Spleen (tissue), 11 donors: Measurements from ENCODE around the gene NBPF12. TPM values are rescaled to one million over a fixed set of nuclear protein-coding genes. Genes with fewer than 3 reads are reported as not detected.
"Not testable (repeated sequence)": the region's sequence is repeated elsewhere in the genome, so short reads cannot be mapped to it uniquely, and the experiment has no call there.

Experiments used
- DNase-seq: peaks from one replicate; pipeline ENCODE4 v3.0.0-alpha.2; 2020
- H3K27ac ChIP-seq, 8 donors: fragments of 200-600 bp; sonication (generic) in 7 of 8; 1 replicate in 4 of 8; 2 replicates in 4 of 8; pipeline versions ENCODE4 v1.5.0 to v1.8.0; 2016 to 2021; ENCODE audit warnings: inconsistent platforms in 4 of 8, mild to moderate bottlenecking in 4 of 8, moderate library complexity in 1 of 8
- H3K27me3 ChIP-seq, 7 donors: fragments of 200-600 bp; sonication (generic) in 6 of 7; replicated peaks in 1 of 7; 1 replicate in 4 of 7; 2 replicates in 3 of 7; pipeline versions ENCODE4 v1.5.0 to v1.8.0; 2016 to 2021; ENCODE audit warnings: inconsistent platforms in 3 of 7, mild to moderate bottlenecking in 1 of 7
- H3K36me3 ChIP-seq, 6 donors: fragments of 200-600 bp; sonication (generic) in 5 of 6; 1 replicate in 4 of 6; 2 replicates in 2 of 6; pipeline versions ENCODE4 v1.5.0 to v1.8.0; 2016 to 2021; ENCODE audit warnings: inconsistent platforms in 2 of 6
- H3K4me1 ChIP-seq, 6 donors: fragments of 200-600 bp; sonication (generic) in 5 of 6; 1 replicate in 3 of 6; 2 replicates in 3 of 6; pipeline versions ENCODE4 v1.5.0 to v1.8.0; 2016 to 2021; ENCODE audit warnings: inconsistent platforms in 3 of 6
- H3K4me3 ChIP-seq, 8 donors: fragments of 200-600 bp; sonication (generic) in 7 of 8; 1 replicate in 4 of 8; 2 replicates in 4 of 8; pipeline versions ENCODE4 v1.5.0 to v1.8.0; 2016 to 2021; ENCODE audit warnings: inconsistent platforms in 4 of 8, mild to moderate bottlenecking in 4 of 8, moderate library complexity in 2 of 8
- H3K9me3 ChIP-seq, 8 donors: fragments of 200-600 bp; sonication (generic) in 7 of 8; 1 replicate in 4 of 8; 2 replicates in 4 of 8; pipeline versions ENCODE4 v1.5.0 to v1.8.0; 2016 to 2021; ENCODE audit warnings: inconsistent platforms in 4 of 8
- POLR2A ChIP-seq, 3 donors: fragments of 450-650 bp; IDR thresholded peaks; one replicate each; pipeline ENCODE4 v1.5.1; 2017; ENCODE audit warnings: antibody characterized with exemption in 3 of 3, mild to moderate bottlenecking in 1 of 3
- POLR2AphosphoS5 ChIP-seq, 3 donors: sonication (generic); formaldehyde crosslinking; IDR thresholded peaks; one replicate each; pipeline ENCODE4 v1.5.1; 2017; ENCODE audit warnings: antibody characterized with exemption in 3 of 3
- WGBS, 5 donors: extraction: QIAGEN DNeasy Blood & Tissue Kit in 3 of 5; methylation state at CpG; one replicate each; pipeline versions ENCODE4 v1.1.5 to v1.1.7; 2013 to 2018; 5-methylcytosine and 5-hydroxymethylcytosine counted together
- intact Hi-C: fragments of 100-400 bp; cut with DNase I; formaldehyde crosslinking; loops from one replicate; pipeline ENCODE4 v1.15.0; 2023; ENCODE audit warnings: low total_unique reads
- polyA plus RNA-seq, 3 donors: library from polyadenylated mRNA; stranded (reverse); fragments of 200-250 nt; gene quantifications; one replicate each; pipeline ENCODE4 v1.2.1, GENCODE V29; 2013
- total RNA-seq, 7 donors: library from RNA; depleted of rRNA in 3 of 7; stranded (reverse); fragments of >200 nt in 3 of 7; fragmentation: NEBNext Ultra II Directional in 4 of 7; extraction: Animal tissue kit (Norgen Biotek cat#: 25700) in 4 of 7; gene quantifications; one replicate each; pipeline versions ENCODE4 v1.1.0 to v1.2.1, GENCODE V29; 2016 to 2021
- TF ChIP-seq, protein P1 (sequence below), 11 experiments: fragments of 200-600 bp in 7 of 11; fragments of 450-650 bp in 4 of 11; sonication (generic) in 4 of 11; IDR thresholded peaks in 8 of 11; conservative IDR thresholded peaks in 3 of 11; 1 replicate in 7 of 11; 2 replicates in 4 of 11; pipeline versions ENCODE4 v1.4.0 to v1.8.0; 2016 to 2021; ENCODE audit warnings: antibody characterized with exemption in 11 of 11, inconsistent platforms in 4 of 11, mild to moderate bottlenecking in 1 of 11
- donor health status: healthy with polysubstance abuse.
- donor health status: DM: no; HTN: no; CAD: no; lungs with moderate emphysema.
- donor health status: DM: no; HTN: no; CAD: no.
- donor health status: Bipolar disorder and iron deficiency.
- donor health status: healthy.
- donor health status: DM: no; HTN: no; CAD: no.
- donor health status: DM: yes; HTN: yes; CAD: no.

NBPF12 gene
- total and polyA plus RNA-seq, 10 donors: 6.7 to 34.0 (median 18.2) TPM

DNA sequence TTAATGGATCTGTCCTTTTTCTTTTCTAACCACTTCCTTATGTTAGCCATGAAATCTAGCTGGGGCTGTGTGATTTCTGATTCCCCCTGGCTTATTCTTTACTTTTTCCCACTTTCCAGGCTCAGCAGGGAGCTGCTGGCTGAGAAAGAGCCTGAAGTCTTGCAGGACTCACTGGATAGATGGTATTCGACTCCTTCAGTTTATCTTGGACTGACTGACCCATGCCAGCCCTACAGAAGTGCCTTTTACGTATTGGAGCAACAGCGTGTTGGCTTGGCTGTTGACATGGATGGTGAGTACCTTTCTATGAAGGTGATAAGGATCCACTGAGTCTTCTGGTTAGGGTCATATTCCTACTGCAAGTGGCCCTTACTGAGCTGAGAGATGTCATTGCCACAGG lies 51.3 kb downstream of the NBPF12 start:
- intact Hi-C loops, H3K27me3 ChIP-seq, DNase-seq, H3K4me3 ChIP-seq, H3K27ac ChIP-seq, H3K4me1 ChIP-seq, H3K9me3 ChIP-seq: not testable (repeated sequence)
- H3K36me3 ChIP-seq: peaks cover 0 to 40% (median 6%) of the 10 kb centered on the region in 6 donors
- WGBS, 5 donors: 94 to 99% (median 95%) methylated on average over 3 of the region's 3 CpGs
- TF ChIP-seq POLR2AphosphoS5 (IDR thresholded peaks at IDR 0.05): peak in 1 of 3 donors; percentile 25

DNA sequence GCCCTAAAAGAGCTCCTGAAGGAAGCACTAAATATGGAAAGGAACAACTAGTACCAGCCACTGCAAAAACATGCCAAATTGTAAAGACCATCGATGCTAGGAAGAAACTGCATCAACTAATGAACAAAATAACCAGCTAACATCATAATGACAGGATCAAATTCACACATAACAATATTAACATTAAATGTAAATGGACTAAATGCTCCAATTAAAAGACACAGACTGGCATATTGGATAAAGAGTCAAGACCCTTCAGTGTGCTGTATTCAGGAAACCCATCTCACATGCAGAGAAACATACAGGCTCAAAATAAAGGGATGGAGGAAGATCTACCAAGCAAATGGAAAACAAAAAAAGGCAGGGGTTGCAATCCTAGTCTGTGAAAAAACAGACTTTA lies 70.4 kb downstream of the NBPF12 start:
- H3K27me3 ChIP-seq, intact Hi-C loops, H3K4me3 ChIP-seq, H3K27ac ChIP-seq, H3K4me1 ChIP-seq, H3K36me3 ChIP-seq, DNase-seq: not testable (repeated sequence)
- 75 to 100% (median 86%) methylated on average over 1 of the region's 1 CpG; no CpG with 5 or more reads in 1 of the 5 donors for WGBS, 5 donors
- peaks cover 0 to 13% (median 5%) of the 10 kb centered on the region in 8 donors for H3K9me3 ChIP-seq

DNA sequence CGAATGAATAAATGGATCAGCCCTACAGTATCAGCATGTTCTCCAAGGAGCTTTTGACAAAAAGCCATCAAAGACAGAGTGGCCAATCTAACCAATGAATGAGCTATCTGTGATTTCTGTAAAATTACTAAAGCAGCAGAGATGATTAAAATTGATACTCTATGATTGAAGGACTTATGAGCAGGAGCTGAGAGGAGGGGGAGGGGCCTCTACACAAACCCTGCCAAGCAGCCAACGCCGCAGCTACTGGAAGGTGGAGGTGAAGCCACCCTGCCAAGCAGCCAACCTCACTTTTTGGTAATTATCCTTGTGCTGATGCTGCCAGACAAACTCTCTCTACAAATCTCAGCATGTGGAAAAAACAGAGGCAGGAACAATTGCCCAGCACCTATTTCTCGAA lies 88.9 kb downstream of the NBPF12 start:
- H3K9me3 ChIP-seq, H3K4me3 ChIP-seq, H3K27ac ChIP-seq, H3K4me1 ChIP-seq, H3K27me3 ChIP-seq, H3K36me3 ChIP-seq, DNase-seq, intact Hi-C loops: not testable (repeated sequence)
- WGBS, 5 donors: 61 to 90% (median 73%) methylated on average over 4 of the region's 4 CpGs

DNA sequence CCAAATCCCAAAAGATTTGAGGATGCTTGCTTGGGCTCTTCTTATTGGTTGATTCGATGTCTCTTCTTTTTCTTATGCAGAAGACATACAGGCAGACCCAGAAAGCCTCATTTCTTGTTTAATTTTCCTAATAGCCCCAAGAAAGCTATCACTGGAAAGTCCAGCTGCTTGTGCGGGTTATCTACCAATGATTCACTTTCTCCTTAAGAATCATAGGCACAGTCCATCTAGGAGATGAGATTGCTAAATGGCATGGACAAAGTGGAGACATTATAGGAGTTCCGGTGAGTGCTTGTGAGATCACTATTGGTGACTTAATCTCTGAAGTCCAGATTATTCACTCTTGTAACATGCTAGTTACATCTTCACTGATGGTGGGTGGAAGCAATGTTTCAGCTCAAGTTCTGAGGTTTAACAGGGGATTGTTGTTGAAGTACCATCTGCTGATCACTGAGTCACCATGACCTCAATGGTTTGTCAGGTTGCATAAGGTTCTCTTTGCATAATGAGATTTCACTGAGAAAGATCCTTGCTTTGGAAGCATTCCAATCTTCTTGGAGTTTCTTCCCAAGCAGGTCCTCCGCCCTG lies 92.0 kb downstream of the NBPF12 start:
- H3K4me3 ChIP-seq, intact Hi-C loops, H3K4me1 ChIP-seq, H3K27ac ChIP-seq, DNase-seq, H3K27me3 ChIP-seq, H3K9me3 ChIP-seq, H3K36me3 ChIP-seq: not testable (repeated sequence)
- 56 to 91% (median 68%) methylated on average over 2 to 4 of the region's 4 CpGs for WGBS, 5 donors

DNA sequence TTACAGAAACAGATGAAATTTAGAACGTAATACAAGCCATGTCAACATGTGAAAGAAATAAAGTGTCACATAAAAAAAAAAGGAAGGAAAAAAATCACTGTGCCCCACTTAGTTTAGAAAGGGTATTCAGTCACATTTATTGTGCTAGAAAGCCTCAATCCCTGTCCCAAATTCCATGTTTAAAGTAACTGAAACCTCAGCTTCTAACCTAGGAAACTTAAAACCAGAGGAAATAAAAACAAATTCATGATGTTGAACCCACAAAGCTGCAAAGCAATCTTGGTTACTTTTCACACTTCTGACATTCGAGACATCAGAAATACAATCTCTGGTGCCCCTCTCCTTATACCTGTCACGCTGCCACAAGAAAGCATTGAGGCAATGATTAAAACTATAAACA lies 101.8 kb downstream of the NBPF12 start:
- intact Hi-C loops: no loop called here
- Histone ChIP-seq H3K36me3 (no peaks in the 10 kb centered on the region), H3K9me3 (no peaks in the 10 kb centered on the region), H3K4me1 (peaks cover 0 to 9% (median 0%) of the 10 kb centered on the region in 6 donors), H3K27me3 (no peaks in the 10 kb centered on the region), H3K27ac (no peak overlapping the region), H3K4me3 (no peak overlapping the region)
- WGBS, 5 donors: 71 to 83% (median 77%) methylated on average over 3 of the region's 3 CpGs
- no peak for TF ChIP-seq POLR2A (IDR thresholded peaks at IDR 0.05)
- TF ChIP-seq, protein P1, sequence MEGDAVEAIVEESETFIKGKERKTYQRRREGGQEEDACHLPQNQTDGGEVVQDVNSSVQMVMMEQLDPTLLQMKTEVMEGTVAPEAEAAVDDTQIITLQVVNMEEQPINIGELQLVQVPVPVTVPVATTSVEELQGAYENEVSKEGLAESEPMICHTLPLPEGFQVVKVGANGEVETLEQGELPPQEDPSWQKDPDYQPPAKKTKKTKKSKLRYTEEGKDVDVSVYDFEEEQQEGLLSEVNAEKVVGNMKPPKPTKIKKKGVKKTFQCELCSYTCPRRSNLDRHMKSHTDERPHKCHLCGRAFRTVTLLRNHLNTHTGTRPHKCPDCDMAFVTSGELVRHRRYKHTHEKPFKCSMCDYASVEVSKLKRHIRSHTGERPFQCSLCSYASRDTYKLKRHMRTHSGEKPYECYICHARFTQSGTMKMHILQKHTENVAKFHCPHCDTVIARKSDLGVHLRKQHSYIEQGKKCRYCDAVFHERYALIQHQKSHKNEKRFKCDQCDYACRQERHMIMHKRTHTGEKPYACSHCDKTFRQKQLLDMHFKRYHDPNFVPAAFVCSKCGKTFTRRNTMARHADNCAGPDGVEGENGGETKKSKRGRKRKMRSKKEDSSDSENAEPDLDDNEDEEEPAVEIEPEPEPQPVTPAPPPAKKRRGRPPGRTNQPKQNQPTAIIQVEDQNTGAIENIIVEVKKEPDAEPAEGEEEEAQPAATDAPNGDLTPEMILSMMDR (IDR thresholded peaks at IDR 0.05 in 8 of 11, conservative IDR thresholded peaks at IDR 0.05 in 3 of 11): no peak
- no peak for TF ChIP-seq POLR2AphosphoS5 (IDR thresholded peaks at IDR 0.05)
- no peak for DNase-seq

DNA sequence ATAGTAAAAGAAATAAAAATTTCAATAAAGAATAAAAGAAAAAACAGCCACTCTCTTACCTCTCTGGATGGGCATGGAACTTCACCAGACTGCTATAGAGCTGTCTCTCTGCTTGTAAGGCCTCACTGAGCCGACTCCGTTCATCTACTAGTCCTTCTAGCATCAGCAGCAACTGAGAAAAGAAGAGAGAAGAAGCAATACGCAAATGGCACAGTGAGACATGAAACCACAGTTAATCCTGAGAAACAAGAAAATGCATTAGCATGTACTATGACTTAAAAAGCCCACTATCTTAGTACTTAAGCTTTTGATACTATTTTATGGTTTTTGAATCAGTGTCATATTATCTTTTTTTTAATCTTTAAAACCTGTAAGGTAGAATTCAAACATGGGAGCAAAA lies 104.8 kb downstream of the NBPF12 start:
- intact Hi-C loops: not testable (repeated sequence)
- H3K4me1 ChIP-seq: peaks cover 0 to 29% (median 3%) of the 10 kb centered on the region in 6 donors
- 62 to 67% (median 63%) methylated on average over 3 of the region's 3 CpGs for WGBS, 5 donors

DNA sequence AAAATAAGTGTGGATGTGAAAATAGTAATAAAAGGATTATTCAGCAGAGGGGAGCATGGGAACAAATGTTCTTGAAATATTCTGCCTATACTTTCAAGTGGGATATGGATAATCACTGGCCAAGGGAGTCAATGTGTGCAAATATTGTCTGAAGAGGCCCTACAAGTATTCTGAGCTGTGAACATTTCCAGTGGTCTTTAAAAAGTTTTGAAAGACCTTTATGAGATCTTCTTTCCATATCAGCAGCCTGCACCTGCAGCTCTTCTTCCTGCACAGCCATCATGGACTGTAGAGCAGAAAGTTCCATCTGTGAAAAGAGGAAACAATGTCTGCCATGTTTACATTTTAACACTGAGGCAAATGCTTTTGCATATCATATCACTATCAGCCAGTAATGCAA lies 106.4 kb downstream of the NBPF12 start:
- DNase-seq, H3K9me3 ChIP-seq, H3K4me3 ChIP-seq, intact Hi-C loops, H3K27me3 ChIP-seq, H3K36me3 ChIP-seq: not testable (repeated sequence)
- peak overlapping the region in 2 of 8 donors; percentile 14 to 29 for H3K27ac ChIP-seq
- peaks cover 0 to 29% (median 3%) of the 10 kb centered on the region in 6 donors for H3K4me1 ChIP-seq

More for the DNA sequence above, 104.8 kb downstream of the NBPF12 start:
- not testable (repeated sequence) for H3K36me3 ChIP-seq, H3K27me3 ChIP-seq, H3K4me3 ChIP-seq, H3K9me3 ChIP-seq, DNase-seq
- peak overlapping the region in 1 of 8 donors; percentile 38 for H3K27ac ChIP-seq

Other genes starting within 250 kb of the NBPF12 start
- 10 to 100 TPM in 5 of 7 donors, 1 to 10 TPM in 2; 7.3 to 19.1 (median 10.5) TPM for gene PRKAB2, start 234.1 kb downstream of the NBPF12 start, total RNA-seq
- 1 to 10 TPM; 4.6 to 5.2 (median 4.6) TPM for gene PRKAB2, start 234.1 kb downstream of the NBPF12 start, polyA plus RNA-seq